ENCODE data around the gene GPRC5C.
A peak's percentile ranks its signal among the peaks of the same experiment; 100 is the strongest.
"Not testable (repeated sequence)": the region's sequence is repeated elsewhere in the genome, so short reads cannot be mapped to it uniquely, and the experiment has no call there.

The GPRC5C gene

DNA sequence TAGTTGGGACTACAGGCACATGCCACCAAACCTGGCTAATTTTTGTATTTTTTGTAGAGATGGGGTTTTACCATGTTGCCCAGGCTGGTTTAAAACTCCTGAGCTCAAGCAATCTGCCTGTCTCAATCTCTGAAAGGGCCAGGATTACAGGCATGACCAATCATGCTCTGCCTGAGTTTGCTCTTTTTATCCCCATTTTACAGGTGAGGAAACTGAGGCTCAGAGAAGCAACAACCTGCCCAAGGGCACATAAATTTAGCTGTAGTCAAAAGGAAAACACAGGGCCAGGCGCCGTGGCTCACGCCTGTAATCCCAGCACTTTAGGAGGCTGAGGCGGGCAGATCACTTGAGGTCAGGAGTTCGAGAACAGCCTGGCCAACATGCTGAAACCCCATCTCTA, 26.6 kb upstream of the GPRC5C start:
- not testable (repeated sequence) for DNase-seq (ENCODE audit: low spot score)

DNA sequence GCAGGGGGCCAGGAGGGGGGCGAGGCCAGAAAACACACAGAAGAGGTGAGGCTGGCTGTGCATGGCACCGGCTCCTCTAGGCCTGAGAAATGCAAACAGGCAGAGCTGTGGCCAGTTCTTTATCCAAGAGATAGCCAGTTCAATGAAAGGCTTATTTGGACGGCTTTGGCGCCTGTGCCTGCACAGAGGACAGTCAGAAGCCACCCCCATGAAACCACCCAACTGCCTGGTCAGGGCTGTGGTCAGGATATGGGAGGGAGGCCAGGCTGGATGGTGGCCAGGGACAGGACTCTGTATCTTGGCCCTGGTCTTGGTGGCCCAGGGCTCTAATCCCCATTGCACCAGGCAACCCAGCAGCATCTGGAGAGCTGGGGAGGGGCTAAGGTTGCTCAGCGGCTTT, 24.5 kb upstream of the GPRC5C start:
- DNase-seq (ENCODE audit: low spot score), result no peak

DNA sequence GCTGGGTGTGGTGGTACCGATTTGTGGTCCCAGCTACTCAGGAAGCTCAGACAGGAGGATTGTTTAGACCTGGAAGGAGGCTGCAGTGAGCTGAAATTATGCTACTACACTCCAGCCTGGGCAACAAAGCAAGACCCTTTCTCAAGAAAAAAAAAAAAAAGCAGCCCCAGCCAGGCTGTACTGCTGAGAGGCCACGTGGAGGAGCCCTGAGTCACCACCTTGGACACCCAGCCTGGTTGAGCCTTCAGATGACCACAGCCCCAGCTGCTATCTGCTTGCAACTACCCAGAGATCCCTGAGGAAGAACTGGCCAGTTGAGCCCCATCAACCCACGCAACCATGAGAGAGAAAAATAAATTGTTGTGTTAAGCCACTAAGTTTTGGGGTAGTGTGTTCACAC, 23.6 kb upstream of the GPRC5C start:
- no peak for DNase-seq (ENCODE audit: low spot score)

DNA sequence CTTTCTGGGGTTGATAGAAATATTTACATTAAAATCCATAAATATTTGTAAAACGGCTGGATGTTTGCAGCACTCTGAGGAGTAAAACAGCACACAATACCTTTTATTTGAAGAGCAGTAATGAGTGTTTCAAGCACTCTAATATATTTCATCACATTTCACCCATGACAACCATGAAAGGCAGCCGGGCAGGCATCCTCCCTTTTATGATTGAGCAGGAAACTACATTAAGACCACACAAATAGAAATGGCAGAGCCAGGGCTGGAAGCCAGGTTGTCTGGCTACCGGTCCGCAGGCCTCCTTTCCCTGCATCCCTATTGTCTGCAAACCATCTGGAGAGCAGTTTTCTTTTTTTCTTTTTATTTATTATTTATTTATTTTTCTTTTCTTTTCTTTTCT, 23.1 kb upstream of the GPRC5C start:
- DNase-seq (ENCODE audit: low spot score), result no peak

DNA sequence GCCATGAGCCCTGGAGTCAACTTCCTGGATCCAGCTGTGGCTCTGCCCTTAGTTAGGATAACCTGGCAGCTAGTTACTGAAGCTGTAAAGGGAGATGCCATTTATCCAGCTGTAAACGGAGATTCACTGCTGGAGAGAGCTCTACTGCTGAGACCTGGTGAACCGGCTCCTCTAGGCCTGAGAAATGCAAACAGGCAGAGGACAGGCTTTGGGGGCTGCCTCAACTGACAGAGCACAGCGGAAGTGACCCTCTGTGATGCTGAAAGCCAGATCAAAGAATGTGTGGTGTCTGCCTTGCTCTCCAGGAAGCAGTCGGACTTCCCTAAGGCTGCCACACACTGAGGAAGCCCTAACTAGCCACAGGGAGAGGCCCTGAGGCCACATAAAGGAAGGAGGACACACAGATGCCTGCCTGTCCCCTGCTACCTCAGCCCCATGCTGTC, 21.9 kb upstream of the GPRC5C start:
- no peak for DNase-seq (ENCODE audit: low spot score)

DNA sequence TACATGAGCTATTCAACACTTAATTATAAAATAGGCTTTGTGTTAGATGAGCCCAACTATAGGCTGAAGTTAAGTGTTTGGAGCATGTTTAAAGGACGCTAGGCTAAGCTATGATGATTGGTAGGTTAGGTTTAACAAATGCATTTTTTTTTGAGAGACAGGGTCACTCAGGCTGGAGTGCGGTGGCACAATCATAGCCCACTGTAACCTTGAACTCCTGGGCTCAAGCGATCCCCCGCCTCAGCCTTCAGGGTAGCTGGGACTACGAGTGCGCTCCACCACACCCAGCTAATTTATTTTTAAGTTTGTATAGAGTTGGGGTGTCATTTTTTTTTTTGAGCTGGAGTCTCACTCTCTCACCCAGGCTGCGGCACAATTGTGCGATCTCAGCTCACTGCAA, 19.3 kb upstream of the GPRC5C start:
- no peak for DNase-seq (ENCODE audit: low spot score)

DNA sequence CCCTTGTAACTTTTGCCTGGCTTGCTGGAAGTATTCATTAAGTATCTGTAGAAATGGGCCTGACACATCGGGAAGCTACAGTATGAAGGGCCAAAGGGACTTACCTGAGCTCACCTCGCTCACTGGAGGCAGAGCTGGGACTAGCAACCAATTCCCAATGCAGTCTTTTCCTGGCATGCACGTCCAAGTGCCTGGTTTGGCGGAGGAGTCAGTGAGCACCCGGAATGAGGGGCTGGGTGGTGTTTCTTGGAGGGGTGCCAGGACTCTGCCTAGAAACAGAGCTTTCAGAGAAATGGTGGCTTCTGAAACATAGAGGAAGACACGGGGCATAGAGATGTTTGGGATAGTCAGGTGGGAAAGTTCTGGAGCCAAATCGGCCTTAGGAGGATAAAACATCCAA, 18.4 kb upstream of the GPRC5C start:
- no peak for DNase-seq (ENCODE audit: low spot score)

DNA sequence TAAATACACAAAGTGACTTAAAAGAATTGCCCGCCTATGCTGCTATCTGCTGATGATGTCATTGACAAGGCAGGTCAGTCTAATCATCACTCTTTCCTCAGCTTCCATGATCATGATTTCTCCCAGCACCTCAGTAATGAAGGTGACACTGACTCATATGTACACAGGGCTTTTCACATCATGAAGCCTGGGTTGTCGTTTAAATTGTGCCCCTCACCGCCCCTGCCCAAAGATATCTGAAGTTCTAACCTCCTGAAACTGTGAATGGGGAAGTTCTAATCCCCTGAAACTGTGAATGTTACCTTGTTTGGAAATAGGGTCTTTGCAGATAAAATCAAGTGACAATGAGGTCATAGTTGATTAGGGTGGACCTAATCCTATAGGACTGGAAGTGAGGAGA, 17.4 kb upstream of the GPRC5C start:
- DNase-seq (ENCODE audit: low spot score), result no peak

DNA sequence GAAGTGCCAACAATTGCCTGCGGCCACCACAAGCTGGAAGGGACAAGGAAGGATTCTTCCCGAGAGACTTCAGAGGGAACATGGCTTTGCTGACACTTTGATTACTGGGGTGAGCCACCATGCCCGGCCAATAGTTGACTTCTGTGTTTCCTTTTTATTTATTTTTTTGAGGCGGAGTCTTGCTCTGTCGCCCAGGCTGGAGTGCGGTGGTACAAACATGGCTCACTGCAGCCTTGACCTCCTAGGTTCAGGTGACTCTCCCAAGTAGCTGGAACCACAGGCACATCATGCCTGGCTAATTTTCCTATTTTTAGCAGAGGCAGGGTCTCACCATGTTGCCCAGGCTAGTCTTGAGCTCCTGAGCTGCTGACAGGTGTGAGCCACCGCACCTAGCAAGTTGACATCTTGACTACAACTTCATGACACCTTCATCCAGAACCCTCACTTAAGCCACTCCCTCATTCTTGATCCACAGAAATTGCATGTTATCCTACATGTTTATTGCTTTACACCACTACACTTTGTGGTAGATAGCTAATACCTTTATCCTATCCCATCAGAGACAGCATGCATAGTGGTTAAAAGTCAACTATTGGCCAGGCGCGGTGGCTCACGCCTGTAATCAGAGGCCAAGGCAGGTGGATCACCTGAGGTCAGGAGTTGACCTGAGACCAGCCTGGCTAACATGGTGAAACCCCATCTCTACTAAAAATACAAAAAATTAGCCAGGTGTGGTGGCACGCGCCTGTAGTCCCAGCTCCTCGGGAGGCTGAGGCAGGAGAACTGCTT, 16.1 kb upstream of the GPRC5C start:
- DNase-seq (ENCODE audit: low spot score), result no peak

DNA sequence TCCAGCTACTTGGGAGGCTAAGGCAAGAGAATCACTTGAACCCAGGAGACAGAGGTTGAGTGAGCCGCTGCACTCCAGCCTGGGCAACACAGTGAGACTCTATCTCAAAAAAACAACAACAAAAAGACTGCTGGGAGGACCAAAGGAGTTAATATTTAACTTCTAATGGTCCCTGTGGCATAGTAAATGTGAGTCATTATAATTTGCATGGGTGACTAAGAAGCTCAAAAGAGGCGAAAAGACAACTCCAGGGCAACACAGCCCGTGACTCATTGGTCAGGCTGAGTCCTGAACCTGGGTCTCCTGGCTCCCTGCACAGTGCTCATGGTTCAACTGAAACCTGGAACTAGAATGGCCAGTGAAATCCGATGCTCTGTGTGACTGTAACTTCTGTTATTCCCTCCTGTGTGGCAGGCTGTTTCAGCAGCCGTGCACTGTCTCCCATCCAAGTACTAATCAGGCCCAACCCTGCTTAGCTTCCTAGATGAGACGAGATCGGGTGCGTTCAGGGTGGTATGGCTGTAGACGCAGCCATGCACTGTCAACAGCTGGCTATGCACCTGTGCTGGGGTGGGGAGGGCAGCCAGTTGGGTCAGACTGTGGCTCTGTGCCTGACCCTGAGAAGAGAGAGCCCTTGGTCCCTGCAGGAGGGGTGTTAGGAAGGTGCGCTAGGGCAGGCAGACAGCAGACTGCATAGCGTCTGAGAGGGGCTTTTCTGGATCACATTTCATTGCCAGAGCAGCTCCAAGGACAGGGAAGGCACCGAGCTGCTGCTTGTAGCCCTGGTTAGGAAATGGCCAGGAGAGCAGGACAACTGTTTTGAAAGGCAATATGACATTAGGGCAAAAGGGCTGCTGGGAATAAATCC, 14.5 kb upstream of the GPRC5C start:
- DNase-seq (ENCODE audit: low spot score), result no peak

DNA sequence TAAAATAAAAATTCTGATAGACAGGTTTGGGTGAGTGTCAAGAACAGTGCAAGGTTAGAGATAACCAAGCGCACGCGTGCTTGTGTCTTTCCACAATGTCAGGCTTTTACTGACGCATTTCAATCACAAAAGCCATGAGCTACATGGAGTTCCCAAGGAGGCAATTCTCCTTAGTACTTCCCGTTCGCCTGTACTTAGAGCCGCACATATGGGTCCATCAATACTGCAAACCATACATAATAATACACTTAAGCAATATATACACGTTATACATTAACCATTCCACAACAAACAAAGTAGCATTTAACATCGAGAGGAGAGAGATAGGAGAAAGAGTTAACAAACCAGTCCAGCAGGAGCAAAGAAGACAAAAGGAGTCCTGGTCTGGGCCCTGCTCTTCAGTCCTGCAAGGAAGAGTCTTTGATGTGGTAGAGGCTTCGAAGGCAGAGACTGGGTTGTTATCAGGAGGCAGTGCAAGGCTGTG, 11.9 kb upstream of the GPRC5C start:
- no peak for DNase-seq (ENCODE audit: low spot score)

DNA sequence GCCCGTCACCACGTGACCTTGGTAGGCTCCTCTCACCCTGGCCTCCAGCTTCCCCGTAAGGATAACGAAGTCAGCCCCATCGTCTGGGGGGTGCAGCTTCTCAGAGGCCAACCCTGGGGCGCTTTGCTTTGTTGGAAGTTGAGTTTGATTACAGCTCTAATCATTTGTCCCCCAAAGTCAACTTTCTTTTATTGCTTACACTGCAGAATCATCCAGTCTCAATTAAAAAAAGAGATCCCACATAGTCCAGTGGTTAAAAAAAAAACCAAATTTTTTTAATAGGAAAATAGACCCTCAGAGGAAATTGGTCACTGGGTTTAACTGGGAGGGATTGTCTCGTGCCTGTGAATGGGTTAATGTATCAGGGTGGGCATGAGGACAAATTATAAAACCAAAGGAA, 7.8 kb upstream of the GPRC5C start:
- DNase-seq (ENCODE audit: low spot score), result no peak

DNA sequence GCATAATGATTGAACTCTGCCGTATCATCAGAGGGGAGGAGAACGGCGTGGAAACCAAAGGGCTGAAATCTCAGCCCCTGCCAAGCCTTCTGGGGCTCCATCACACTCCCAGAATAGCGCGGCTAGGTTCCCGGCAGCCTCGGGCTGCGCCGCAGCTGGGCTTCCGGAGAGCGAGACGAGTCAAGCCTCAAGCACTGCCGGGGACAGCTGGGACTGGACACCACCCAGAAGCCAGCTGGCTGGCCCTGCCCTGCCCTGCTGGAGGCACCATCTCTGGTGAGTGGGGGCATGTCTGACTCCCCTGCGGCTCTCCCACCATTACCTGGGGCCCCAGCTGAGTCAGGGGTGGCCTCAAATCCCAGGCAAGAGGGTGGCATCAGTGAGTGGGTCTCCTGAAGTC, 7.2 kb upstream of the GPRC5C start:
- DNase-seq (ENCODE audit: low spot score), result no peak

DNA sequence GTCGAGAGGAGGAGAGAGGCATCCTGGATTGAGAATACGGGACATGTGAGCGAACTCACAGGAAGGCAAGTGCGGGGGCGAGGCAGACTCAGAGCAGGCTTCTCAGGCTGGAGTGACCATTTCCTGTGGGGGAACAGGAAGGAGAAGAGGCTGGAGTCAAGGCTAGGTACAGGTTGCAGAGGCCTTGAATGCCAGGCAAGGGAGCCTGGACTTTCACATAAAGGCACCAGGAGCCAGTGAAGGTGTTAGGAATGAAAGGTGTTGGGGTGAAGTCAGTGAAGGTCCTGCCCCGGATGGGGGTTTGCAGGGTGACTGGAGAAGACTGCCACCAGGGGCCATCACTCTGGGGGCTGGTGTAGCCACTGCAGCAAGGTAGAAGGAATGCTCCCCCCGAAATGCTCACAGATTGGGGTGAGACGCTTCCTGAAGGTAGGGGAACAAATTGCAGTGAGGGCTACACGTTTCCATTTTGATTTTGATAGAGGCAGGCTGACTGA, 5.3 kb upstream of the GPRC5C start:
- DNase-seq (ENCODE audit: low spot score), result no peak

DNA sequence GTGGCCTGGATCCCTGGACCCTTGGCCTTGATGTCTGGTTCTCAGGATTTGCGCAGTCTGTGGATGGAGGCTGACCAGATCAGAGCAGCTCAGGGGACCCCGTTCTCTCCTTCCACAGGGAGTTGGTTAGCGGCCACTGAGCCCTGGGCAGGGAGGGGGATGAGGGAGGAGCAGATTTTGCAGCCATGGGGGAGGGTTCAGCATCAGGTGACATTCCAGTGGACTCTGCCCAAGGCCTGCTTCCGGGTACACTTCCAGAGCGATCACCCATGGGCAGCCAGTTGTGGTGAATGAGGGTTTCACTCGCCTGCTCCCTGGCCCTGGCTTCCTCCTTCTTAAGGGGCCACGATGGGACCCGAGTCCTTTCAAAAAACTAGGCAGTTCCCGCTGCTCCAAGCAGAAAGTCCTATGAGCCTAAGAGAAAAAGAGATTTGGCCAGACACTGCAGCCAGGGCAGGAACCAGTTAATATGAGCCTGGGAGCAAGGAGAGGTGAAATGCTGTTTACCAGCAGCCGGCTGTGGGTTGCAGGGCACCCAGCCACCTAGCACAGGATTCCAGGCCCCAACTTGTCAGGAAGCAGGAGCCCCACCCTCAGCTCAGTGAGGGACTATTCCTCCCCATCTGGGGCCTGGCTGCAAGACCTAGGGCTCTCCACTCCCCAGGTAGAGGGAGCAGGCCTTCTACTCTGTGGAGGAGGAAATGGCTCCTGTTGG, 4.7 kb upstream of the GPRC5C start:
- peak; percentile 69 for DNase-seq (ENCODE audit: low spot score)

DNA sequence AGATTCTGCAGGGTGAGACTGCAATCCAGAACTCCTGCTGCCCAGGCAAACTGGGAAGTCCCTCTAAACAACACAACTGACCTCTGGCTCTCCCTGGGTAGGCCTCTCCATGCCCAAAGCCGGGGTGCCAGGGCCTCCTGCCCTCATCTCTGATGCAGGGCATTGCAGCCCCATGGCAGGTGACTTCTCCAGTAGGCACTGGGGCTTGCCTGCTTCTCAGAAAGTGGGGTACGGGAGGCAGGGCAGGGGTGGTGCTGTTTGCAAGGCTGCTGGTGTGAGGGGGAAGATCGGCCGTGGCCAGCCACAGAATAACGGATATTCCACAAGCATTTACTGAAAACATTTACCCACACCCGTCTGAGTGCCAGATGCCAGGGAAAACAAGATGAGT, 4.1 kb upstream of the GPRC5C start:
- no peak for DNase-seq (ENCODE audit: low spot score)

DNA sequence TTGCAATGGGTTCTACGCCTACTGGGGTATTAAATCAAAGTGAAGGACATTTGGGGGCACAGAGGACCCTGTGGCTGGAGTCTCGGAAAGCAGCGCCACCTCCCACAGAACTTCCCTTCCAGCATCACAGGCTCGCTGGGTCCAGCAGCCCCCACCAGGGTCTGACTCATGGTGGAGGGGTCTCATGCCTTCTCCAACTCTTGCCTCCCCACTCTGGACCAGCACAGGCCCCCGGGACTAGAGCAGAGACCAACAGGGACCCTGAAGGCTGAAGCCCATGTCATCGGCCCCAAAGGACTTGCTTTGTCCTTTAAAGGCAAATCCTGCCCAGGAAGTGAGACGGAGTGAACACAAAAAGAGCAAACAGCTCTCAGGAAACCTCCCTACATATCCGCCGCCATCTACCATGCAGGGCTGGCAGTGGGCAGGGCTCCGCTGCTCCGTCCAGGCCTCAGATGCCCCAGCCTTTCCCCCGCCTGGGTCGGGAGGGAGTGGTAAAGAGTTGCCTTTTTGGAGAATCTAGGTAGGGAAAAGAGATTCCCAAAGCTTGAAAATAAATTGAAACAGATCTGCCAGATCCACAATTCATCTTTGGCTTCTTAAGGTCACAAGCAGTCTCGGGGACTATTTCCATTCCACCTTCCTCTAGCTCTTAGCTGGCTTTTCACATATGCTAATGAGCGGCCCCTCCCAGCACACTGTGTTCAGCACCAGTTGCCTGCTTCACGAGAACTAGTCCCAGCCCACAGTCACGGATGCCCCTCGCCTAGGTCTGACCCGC, 2.1 kb upstream of the GPRC5C start:
- peak; percentile 57 for DNase-seq (ENCODE audit: low spot score)

DNA sequence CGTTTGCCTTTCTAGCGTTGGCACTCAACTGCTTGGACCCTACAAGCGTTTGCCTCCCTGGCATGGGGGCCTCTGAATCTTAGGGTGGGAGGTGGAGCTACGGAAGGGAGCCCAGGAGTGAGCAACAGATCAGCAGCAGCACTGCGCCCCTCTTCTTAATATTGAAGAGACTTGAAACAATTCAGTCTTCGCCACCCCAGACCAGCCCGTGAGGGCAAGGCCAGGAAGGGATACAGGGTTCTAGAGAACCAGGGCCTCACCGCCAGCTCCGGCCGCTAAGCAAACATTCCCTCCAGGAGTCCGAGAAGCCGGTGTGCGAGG, 1.5 kb upstream of the GPRC5C start:
- no peak for DNase-seq (ENCODE audit: low spot score)

DNA sequence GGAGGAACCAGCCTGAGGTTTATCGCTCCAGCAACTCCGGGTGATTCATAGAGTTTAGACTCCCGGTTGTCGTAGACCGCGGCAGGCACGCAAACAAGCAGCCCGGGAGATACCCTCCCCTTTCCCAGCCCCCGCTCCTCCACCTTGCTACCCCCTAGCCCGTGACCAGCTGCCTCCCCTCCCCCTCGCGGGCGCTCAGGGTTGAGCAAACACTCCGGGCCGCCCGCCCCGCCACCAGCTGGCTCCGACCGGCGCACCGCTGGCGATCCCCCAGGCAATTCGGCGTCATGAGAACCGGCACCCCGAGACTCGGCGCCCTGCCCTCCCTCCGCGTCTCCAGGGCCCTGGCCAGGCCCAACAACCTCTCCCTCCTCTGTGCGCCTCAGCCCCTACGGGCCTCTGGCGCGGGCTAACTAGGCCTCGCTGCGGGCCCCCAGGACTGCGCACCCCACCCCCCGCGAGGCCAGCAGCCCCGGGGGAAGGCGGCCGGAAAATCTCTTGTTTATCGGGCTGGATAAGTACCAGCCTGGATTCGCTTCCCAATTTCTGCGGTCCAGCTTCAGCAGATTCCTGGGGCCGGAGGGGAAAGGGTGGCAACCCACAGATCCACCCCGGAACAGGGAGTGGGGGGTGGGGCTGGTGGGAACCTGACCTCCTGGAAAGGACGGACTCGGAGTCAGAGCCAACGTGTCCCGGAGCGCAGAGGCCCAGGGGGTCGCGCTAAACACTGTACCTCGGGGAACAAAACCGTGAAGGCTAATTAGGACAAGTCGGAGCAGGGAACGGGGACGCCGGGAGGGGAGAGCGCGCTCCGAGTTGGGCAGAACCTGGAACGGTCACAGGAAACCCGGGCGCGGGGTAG, 951 bp upstream of the GPRC5C start:
- DNase-seq (ENCODE audit: low spot score), result peak; percentile 87

DNA sequence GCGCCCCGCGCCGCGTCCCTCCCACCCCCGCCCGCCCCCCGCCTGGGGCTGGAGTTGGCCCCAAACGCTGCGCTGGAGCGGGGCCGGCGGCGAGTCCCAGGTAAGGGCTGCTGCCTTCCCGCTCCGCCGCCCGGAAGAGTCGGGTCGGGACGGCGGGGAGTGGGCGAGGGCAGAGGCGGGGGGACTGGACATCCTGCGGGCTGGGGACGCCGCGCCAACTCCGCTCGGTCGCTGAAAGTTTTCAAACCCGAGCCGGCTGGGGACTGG, 469 bp downstream of the GPRC5C start:
- DNase-seq (ENCODE audit: low spot score), result no peak

DNA sequence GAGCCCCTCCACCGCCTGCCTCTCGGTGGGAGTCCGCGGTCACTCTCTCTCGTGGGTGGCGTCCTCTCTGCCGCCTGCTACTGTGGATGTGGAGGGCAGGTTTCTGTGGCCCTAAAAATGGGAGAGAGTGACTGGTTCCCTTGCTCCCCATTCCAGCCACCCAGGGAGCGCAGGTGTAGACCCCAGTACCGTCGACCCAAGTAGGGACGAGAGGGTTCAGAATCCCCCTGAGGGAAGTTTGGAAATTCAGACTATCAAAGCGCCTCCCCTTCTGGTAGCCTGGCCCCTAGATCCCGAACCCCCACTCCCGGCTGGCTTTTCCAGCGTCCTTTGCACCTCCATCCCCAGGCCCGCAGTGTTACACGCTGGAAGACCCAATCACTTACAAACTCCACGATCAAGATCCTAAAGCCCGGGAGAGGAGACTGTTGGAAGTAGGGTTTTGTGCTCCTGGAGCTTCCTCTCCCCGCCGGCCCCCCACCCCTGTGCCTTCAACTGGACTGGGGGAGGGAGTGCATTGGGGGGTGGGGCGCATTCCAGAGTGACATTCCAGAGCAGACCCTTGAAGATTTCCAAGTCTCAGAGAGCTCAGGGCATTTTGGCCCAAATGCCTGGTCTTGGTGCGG, 991 bp downstream of the GPRC5C start:
- DNase-seq (ENCODE audit: low spot score), result peak; percentile 74
